ENCODE measurements around the gene SOX11. TPM values are rescaled to one million over a fixed set of nuclear protein-coding genes. Genes with fewer than 3 reads are reported as not detected.

The SOX11 gene
- total RNA-seq, 1 experiment from 2014 or later: 24.8 TPM

GRCh38 chr2:5725794-5726463 lies 33.7 kb downstream of the SOX11 start (continued):
- TF ChIP-seq E2F5 (CRISPR knock-in tag; IDR thresholded peaks at IDR 0.05): no peak

- peak overlapping the region; percentile 58 for H3K4me3 Mint-ChIP-seq
- ChIA-PET CTCF (interaction anchor here (0.6 kb wide), 1 partner anchor 9 kb away, joined by 3 read pairs; no protein-coding TSS in a partner anchor), POLR2A (interaction anchor here (1.6 to 2.5 kb wide), 3 partner anchors 17 to 35 kb away, joined by 3 to 26 read pairs (median 13); partner anchors contain the start of gene SOX11)
- H3K27ac Mint-ChIP-seq: peak overlapping the region; percentile 90
- H3K9me3 Mint-ChIP-seq: peaks cover 17% of the 10 kb centered on the region
- H3K4me1 Mint-ChIP-seq: peaks cover 59% of the 10 kb centered on the region
- no peak for ATAC-seq
- TF ChIP-seq PRDM15 (CRISPR knock-in tag; IDR thresholded peaks at IDR 0.05): peak; percentile 83
- no peak for TF ChIP-seq OVOL2 (CRISPR knock-in tag; IDR thresholded peaks at IDR 0.05; ENCODE audit: borderline replicate concordance)
- H3K27me3 Mint-ChIP-seq (ENCODE audit: low read depth): no peaks in the 10 kb centered on the region
- no peak for DNase-seq (ENCODE audit: low spot score)
- peaks cover 21% of the 10 kb centered on the region for H3K36me3 Mint-ChIP-seq
Observed at GRCh38 chr2:5727235-5727634, 35.1 kb downstream of the SOX11 start.

GRCh38 chr2:5729416-5729815 lies 37.2 kb downstream of the SOX11 start:
- peaks cover 32% of the 10 kb centered on the region for H3K36me3 Mint-ChIP-seq
- no peak overlapping the region for H3K4me3 Mint-ChIP-seq
- POLR2A ChIA-PET: no interaction called here
- CTCF ChIA-PET: no interaction called here
- H3K27ac Mint-ChIP-seq: no peak overlapping the region
- peaks cover 55% of the 10 kb centered on the region for H3K4me1 Mint-ChIP-seq
- DNase-seq (ENCODE audit: low spot score) (no peak), ATAC-seq (no peak)
- no peak for TF ChIP-seq NR1H2 (CRISPR knock-in tag; IDR thresholded peaks at IDR 0.05)
- no peak for TF ChIP-seq ZNF121 (CRISPR knock-in tag; IDR thresholded peaks at IDR 0.05)
- no peaks in the 10 kb centered on the region for H3K27me3 Mint-ChIP-seq (ENCODE audit: low read depth)
- peaks cover 30% of the 10 kb centered on the region for H3K9me3 Mint-ChIP-seq

- ChIA-PET CTCF (no interaction called here), POLR2A (no interaction called here)
- H3K36me3 Mint-ChIP-seq: peaks cover 32% of the 10 kb centered on the region
- ATAC-seq: no peak
- H3K27ac Mint-ChIP-seq: no peak overlapping the region
- no peak overlapping the region for H3K4me3 Mint-ChIP-seq
- H3K9me3 Mint-ChIP-seq: peaks cover 30% of the 10 kb centered on the region
- H3K27me3 Mint-ChIP-seq (ENCODE audit: low read depth): no peaks in the 10 kb centered on the region
- peaks cover 48% of the 10 kb centered on the region for H3K4me1 Mint-ChIP-seq
- TF ChIP-seq ATF6 (CRISPR knock-in tag; IDR thresholded peaks at IDR 0.05): no peak
- no peak for TF ChIP-seq HMGA2 (CRISPR knock-in tag; IDR thresholded peaks at IDR 0.05)
- TF ChIP-seq SP1 (CRISPR knock-in tag; conservative IDR thresholded peaks at IDR 0.05): no peak
- no peak for TF ChIP-seq FOXJ3 (CRISPR knock-in tag; IDR thresholded peaks at IDR 0.05; ENCODE audit: borderline replicate concordance)
- no peak for TF ChIP-seq SOX15 (CRISPR knock-in tag; IDR thresholded peaks at IDR 0.05)
- no peak for TF ChIP-seq ZNF219 (CRISPR knock-in tag; IDR thresholded peaks at IDR 0.05; ENCODE audit: borderline replicate concordance)
- TF ChIP-seq E2F1 (CRISPR knock-in tag; IDR thresholded peaks at IDR 0.05): no peak
- TF ChIP-seq CREM (CRISPR knock-in tag; IDR thresholded peaks at IDR 0.05): no peak
- TF ChIP-seq ZMAT4 (CRISPR knock-in tag; IDR thresholded peaks at IDR 0.05): no peak
- TF ChIP-seq ZBTB21 (CRISPR knock-in tag; IDR thresholded peaks at IDR 0.05; ENCODE audit: borderline replicate concordance): no peak
- no peak for DNase-seq (ENCODE audit: low spot score)
Observed at GRCh38 chr2:5730386-5730785, 38.2 kb downstream of the SOX11 start.

Data from WTC11 (cell line).